Left lung (tissue), 10 donors: ENCODE data around the gene CUTC. TPM values are rescaled to one million over a fixed set of nuclear protein-coding genes. Genes with fewer than 3 reads are reported as not detected.

Source experiments
- ATAC-seq: fragments of 200-7000 bp; cut with Tn5 transposase; one replicate; pipeline ENCODE4 v1.9.1; 2020; ENCODE audit warnings: moderate library complexity
- DNase-seq, 4 donors: peaks; one replicate each; pipeline ENCODE4 v3.0.0-alpha.2; 2013 to 2020
- H3K27ac ChIP-seq, 2 donors: fragments of 200-600 bp; sonication (generic) in 1 of 2; one replicate each; pipeline versions ENCODE4 v1.5.0 to v1.8.0; 2020 to 2021
- H3K27me3 ChIP-seq, 2 donors: fragments of 200-600 bp; sonication (generic) in 1 of 2; one replicate each; pipeline versions ENCODE4 v1.5.0 to v1.8.0; 2020 to 2021
- H3K36me3 ChIP-seq, 2 donors: fragments of 200-600 bp; sonication (generic) in 1 of 2; one replicate each; pipeline versions ENCODE4 v1.5.0 to v1.8.0; 2020 to 2021
- H3K4me1 ChIP-seq, 2 donors: fragments of 200-600 bp; one replicate each; pipeline ENCODE4 v1.8.0; 2021
- H3K4me3 ChIP-seq, 2 donors: fragments of 200-600 bp; sonication (generic) in 1 of 2; one replicate each; pipeline versions ENCODE4 v1.5.0 to v1.8.0; 2020 to 2021; ENCODE audit warnings: mild to moderate bottlenecking in 1 of 2
- H3K9me3 ChIP-seq, 2 donors: fragments of 200-600 bp; sonication (generic) in 1 of 2; one replicate each; pipeline versions ENCODE4 v1.5.0 to v1.8.0; 2020 to 2021
- intact Hi-C, 2 donors: fragments of 100-400 bp; cut with DNase I; formaldehyde crosslinking; loops; one replicate each; pipeline versions ENCODE4 v1.11.2 to v1.14.2; 2022
- polyA plus RNA-seq, 6 donors: library from polyadenylated mRNA; unstranded; fragments of 120-200 nt; gene quantifications; one replicate each; pipeline ENCODE4 v1.2.1, GENCODE V29; 2013; ENCODE audit not compliant: insufficient read length in 6 of 6
- total RNA-seq, 2 donors: library from RNA; stranded (reverse); fragmentation: NEBNext Ultra II Directional; extraction: Animal tissue kit (Norgen Biotek cat#: 25700); gene quantifications; one replicate each; pipeline ENCODE4 v1.2.1, GENCODE V29; 2021
- TF ChIP-seq, protein P1 (sequence below), 2 donors: fragments of 200-600 bp; sonication (generic) in 1 of 2; IDR thresholded peaks; one replicate each; pipeline versions ENCODE4 v1.5.0 to v1.8.0; 2021; ENCODE audit warnings: antibody characterized with exemption in 2 of 2
- donor health status: DM: no; HTN: yes; CAD: no.
- donor health status: DM: no; HTN: no; CAD: no.

CUTC gene
- total and polyA plus RNA-seq, 8 donors: 12.3 to 28.4 (median 22.4) TPM

DNA sequence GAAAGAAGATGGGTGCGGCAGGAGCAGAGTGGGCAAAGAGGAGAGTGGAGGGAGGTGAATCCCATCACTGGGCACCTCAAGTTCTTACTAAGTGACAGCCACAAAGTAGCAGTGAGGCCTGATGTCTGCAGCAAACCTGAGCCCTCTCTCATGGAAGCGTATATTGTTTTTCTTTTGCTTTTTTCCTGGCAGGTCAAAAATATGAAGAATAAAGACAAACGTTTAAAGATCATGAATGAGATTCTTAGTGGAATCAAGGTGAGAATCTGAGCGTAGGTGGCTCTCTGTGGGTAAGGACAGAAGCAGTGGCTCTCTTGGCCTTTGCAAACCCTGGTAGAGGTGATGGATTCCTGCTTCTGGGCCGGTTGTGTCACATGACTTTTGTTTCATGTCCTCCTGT lies 73.2 kb downstream of the CUTC start:
- intact Hi-C loops: no loop called here
- TF ChIP-seq, protein P1, sequence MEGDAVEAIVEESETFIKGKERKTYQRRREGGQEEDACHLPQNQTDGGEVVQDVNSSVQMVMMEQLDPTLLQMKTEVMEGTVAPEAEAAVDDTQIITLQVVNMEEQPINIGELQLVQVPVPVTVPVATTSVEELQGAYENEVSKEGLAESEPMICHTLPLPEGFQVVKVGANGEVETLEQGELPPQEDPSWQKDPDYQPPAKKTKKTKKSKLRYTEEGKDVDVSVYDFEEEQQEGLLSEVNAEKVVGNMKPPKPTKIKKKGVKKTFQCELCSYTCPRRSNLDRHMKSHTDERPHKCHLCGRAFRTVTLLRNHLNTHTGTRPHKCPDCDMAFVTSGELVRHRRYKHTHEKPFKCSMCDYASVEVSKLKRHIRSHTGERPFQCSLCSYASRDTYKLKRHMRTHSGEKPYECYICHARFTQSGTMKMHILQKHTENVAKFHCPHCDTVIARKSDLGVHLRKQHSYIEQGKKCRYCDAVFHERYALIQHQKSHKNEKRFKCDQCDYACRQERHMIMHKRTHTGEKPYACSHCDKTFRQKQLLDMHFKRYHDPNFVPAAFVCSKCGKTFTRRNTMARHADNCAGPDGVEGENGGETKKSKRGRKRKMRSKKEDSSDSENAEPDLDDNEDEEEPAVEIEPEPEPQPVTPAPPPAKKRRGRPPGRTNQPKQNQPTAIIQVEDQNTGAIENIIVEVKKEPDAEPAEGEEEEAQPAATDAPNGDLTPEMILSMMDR (IDR thresholded peaks at IDR 0.05): no peak
- H3K4me1 ChIP-seq: peaks cover 0 to 6% of the 10 kb centered on the region in 2 donors
- no peak overlapping the region for H3K27ac ChIP-seq
- H3K36me3 ChIP-seq: no peaks in the 10 kb centered on the region
- ATAC-seq (no peak), DNase-seq (no peak)
- no peak overlapping the region for H3K4me3 ChIP-seq
- no peaks in the 10 kb centered on the region for H3K27me3 ChIP-seq
- no peaks in the 10 kb centered on the region for H3K9me3 ChIP-seq

Other genes starting within 250 kb of the CUTC start
- gene NKX2-3, start 199.3 kb upstream of the CUTC start, total RNA-seq: not detected
- gene NKX2-3, start 199.3 kb upstream of the CUTC start, polyA plus RNA-seq: not detected
- gene SLC25A28, start 111.8 kb upstream of the CUTC start, total RNA-seq: 10 to 100 TPM; 32.5 to 55.8 TPM
- 10 to 100 TPM; 42.9 to 55.7 (median 49.3) TPM for gene SLC25A28, start 111.8 kb upstream of the CUTC start, polyA plus RNA-seq
- gene ENTPD7, start 72.7 kb upstream of the CUTC start, total RNA-seq: 10 to 100 TPM; 16.6 to 17.1 TPM
- 10 to 100 TPM; 15.1 to 18.0 (median 15.7) TPM for gene ENTPD7, start 72.7 kb upstream of the CUTC start, polyA plus RNA-seq
- 10 to 100 TPM; 33.0 to 36.8 TPM for gene COX15, start 107 bp upstream of the CUTC start, total RNA-seq
- gene COX15, start 107 bp upstream of the CUTC start, polyA plus RNA-seq: 10 to 100 TPM; 49.8 to 64.9 (median 51.1) TPM
- 1 to 10 TPM; 1.1 to 1.8 TPM for gene ABCC2, start 50.4 kb downstream of the CUTC start, total RNA-seq
- 1 to 10 TPM in 3 of 6 donors, under 1 TPM in 3; 0.60 to 1.4 (median 1.0) TPM for gene ABCC2, start 50.4 kb downstream of the CUTC start, polyA plus RNA-seq